CD14-positive monocyte (primary cell): ENCODE results near the gene ZDHHC14. TPM values are rescaled to one million over a fixed set of nuclear protein-coding genes. Genes with fewer than 3 reads are reported as not detected.

ENCODE experiments used
- DNase-seq, 3 donors: peaks; one replicate each; pipeline ENCODE4 v3.0.0-alpha.2; 2011 to 2022
- H2AFZ ChIP-seq: 2 replicates; pipeline ENCODE4 v1.6.0; 2012; ENCODE audit warnings: mild to moderate bottlenecking, low read depth, low read length, inconsistent platforms; ENCODE audit not compliant: insufficient read depth, poor library complexity, severe bottlenecking
- H3K27ac ChIP-seq, 2 donors: 1 replicate in 1 of 2; 2 replicates in 1 of 2; pipeline ENCODE4 v1.5.1; 2012 to 2013; ENCODE audit warnings: low read length in 2 of 2, control low read depth in 1 of 2, inconsistent platforms in 1 of 2, low read depth in 1 of 2, mild to moderate bottlenecking in 1 of 2
- H3K27me3 ChIP-seq, 2 donors: one replicate each; pipeline versions ENCODE4 v1.6.0 to v1.6.1; 2011 to 2013; ENCODE audit warnings: low read length in 2 of 2; ENCODE audit not compliant: control insufficient read depth in 2 of 2, insufficient read depth in 2 of 2
- H3K36me3 ChIP-seq, 2 donors: replicated peaks in 1 of 2; 1 replicate in 1 of 2; 2 replicates in 1 of 2; pipeline versions ENCODE4 v1.5.1 to v1.6.1; 2012 to 2013; ENCODE audit warnings: low read length in 2 of 2, control low read depth in 1 of 2, inconsistent platforms in 1 of 2, mild to moderate bottlenecking in 1 of 2; ENCODE audit not compliant: insufficient read depth in 2 of 2, control insufficient read depth in 1 of 2
- H3K4me1 ChIP-seq, 2 donors: 1 replicate in 1 of 2; 2 replicates in 1 of 2; pipeline versions ENCODE4 v1.5.1 to v1.6.1; 2012 to 2013; ENCODE audit warnings: low read length in 2 of 2, control low read depth in 1 of 2, inconsistent platforms in 1 of 2, mild to moderate bottlenecking in 1 of 2, moderate library complexity in 1 of 2; ENCODE audit not compliant: insufficient read depth in 2 of 2, control insufficient read depth in 1 of 2
- H3K4me2 ChIP-seq: replicated peaks from 2 replicates; pipeline ENCODE3; 2012; ENCODE audit warnings: low read length, moderate library complexity, mild to moderate bottlenecking; ENCODE audit not compliant: poor library complexity, severe bottlenecking; ENCODE audit errors: extremely low read depth
- H3K4me3 ChIP-seq, 3 experiments: fragments of 200-600 bp in 1 of 3; sonication (generic) in 1 of 3; replicated peaks in 1 of 3; 1 replicate in 2 of 3; 2 replicates in 1 of 3; pipeline ENCODE4 v1.5.1; 2011 to 2013; ENCODE audit warnings: low read length in 3 of 3, mild to moderate bottlenecking in 3 of 3, control low read depth in 2 of 3, low read depth in 2 of 3, inconsistent platforms in 1 of 3, moderate library complexity in 1 of 3
- H3K79me2 ChIP-seq: 2 replicates; pipeline ENCODE4 v1.6.0; 2012; ENCODE audit warnings: mild to moderate bottlenecking, control low read depth, inconsistent platforms, low read length, moderate library complexity; ENCODE audit not compliant: insufficient read depth
- H3K9ac ChIP-seq: 2 replicates; pipeline ENCODE4 v1.6.0; 2017; ENCODE audit warnings: low read length, mild to moderate bottlenecking; ENCODE audit not compliant: insufficient read depth, poor library complexity, severe bottlenecking
- H3K9me3 ChIP-seq, 2 donors: replicated peaks in 1 of 2; 1 replicate in 1 of 2; 2 replicates in 1 of 2; pipeline versions ENCODE4 v1.5.1 to v1.6.1; 2012 to 2013; ENCODE audit warnings: low read length in 2 of 2, control low read depth in 1 of 2; ENCODE audit not compliant: control insufficient read depth in 1 of 2, insufficient read depth in 1 of 2
- H4K20me1 ChIP-seq: 2 replicates; pipeline ENCODE4 v1.6.0; 2012; ENCODE audit warnings: mild to moderate bottlenecking, low read length, control low read depth, moderate library complexity; ENCODE audit not compliant: insufficient read depth
- H3K27ac Mint-ChIP-seq, 7 donors: one replicate each; pipeline ENCODE4 v1.8.0; 2020; ENCODE audit warnings: mild to moderate bottlenecking in 7 of 7, mixed read lengths in 7 of 7, moderate library complexity in 6 of 7, inconsistent platforms in 2 of 7
- H3K27me3 Mint-ChIP-seq, 3 donors: one replicate each; pipeline ENCODE4 v1.8.0; 2021 to 2022; ENCODE audit warnings: low read depth in 3 of 3, mild to moderate bottlenecking in 3 of 3, mixed read lengths in 3 of 3, moderate library complexity in 3 of 3, inconsistent platforms in 1 of 3
- H3K36me3 Mint-ChIP-seq, 2 donors: one replicate each; pipeline ENCODE4 v1.8.0; 2020; ENCODE audit warnings: mixed read lengths in 2 of 2, inconsistent platforms in 1 of 2, mild to moderate bottlenecking in 1 of 2
- H3K4me1 Mint-ChIP-seq: one replicate; pipeline ENCODE4 v1.8.0; 2020; ENCODE audit warnings: mild to moderate bottlenecking, mixed read lengths
- H3K4me3 Mint-ChIP-seq, 2 donors: one replicate each; pipeline ENCODE4 v1.8.0; 2020; ENCODE audit warnings: mild to moderate bottlenecking in 2 of 2, mixed read lengths in 2 of 2, moderate library complexity in 1 of 2
- H3K9me3 Mint-ChIP-seq, 7 donors: one replicate each; pipeline ENCODE4 v1.8.0; 2020 to 2022; ENCODE audit warnings: mixed read lengths in 7 of 7, mild to moderate bottlenecking in 6 of 7, moderate library complexity in 6 of 7, inconsistent platforms in 2 of 7
- WGBS: methylation state at CpG from one replicate; pipeline ENCODE4 v1.1.5; 2013; ENCODE audit warnings: missing lambda C conversion rate; ENCODE audit not compliant: insufficient coverage; 5-methylcytosine and 5-hydroxymethylcytosine counted together
- intact Hi-C, 2 donors: fragments of 100-400 bp; cut with micrococcal nuclease; formaldehyde crosslinking; loops; one replicate each; pipeline versions ENCODE4 v1.15.0 to v1.15.1; 2023
- polyA plus RNA-seq, 3 donors: library from polyadenylated mRNA; depleted of rRNA in 1 of 3; unstranded in 2 of 3; stranded (reverse) in 1 of 3; fragments of 300-500 nt in 2 of 3; fragments of >200 nt in 1 of 3; fragmentation: Illumina TruSeq in 2 of 3; gene quantifications; 1 replicate in 2 of 3; 2 replicates in 1 of 3; pipeline ENCODE4 v1.2.3, GENCODE V29; 2012 to 2021
- small RNA-seq: library from RNA; depleted of rRNA; stranded (forward); fragments of <200 nt; gene quantifications from one replicate; pipeline ENCODE3, GENCODE V24; 2012; ENCODE audit warnings: low read depth; ENCODE audit not compliant: insufficient read length
- TF ChIP-seq, protein P1 (sequence below): fragments of 200-600 bp; IDR thresholded peaks from one replicate; pipeline ENCODE4 v1.8.0; 2022; ENCODE audit warnings: antibody characterized with exemption, mild to moderate bottlenecking

ZDHHC14 gene
- polyA plus RNA-seq, 3 donors: 0.30 to 1.7 (median 0.93) TPM

DNA sequence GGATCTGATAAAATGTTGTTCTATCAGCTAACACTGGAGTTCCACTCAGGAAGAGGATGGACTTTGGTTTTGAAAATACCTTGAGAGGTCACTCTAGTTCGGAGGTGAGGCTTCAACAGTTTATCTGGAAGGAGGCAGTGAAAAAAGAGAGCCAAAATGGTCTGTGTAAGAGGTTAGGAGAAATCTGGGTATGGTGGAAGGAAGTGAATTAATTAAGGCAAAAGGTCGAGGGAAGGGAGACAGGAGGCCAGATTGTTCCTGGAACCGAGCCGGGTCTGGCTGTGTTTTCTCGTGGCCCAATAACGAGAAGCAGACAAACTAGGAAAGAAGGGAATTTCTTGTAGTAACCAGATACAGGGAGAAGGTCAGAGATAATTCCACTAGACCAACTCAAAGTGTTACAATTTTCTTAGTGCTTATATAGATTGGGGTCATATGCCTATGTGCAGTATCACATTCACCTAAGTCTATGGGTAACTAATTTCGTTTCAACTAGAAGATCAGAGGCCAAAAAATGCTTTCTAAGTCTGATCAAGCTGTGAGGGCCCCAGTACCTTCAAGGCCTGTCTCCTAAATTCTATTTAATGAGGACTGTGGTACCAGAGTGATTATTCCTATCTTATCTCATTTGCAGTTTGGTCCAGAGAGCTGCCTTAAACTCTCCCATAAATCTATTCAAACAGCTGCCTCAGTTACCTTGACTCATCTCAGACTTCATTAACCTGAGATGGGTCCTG, 346.1 kb downstream of the ZDHHC14 start:
- H2AFZ ChIP-seq: no peak overlapping the region
- H3K4me1 Mint-ChIP-seq: no peaks in the 10 kb centered on the region
- H3K4me3 ChIP-seq: no peak overlapping the region
- no peaks in the 10 kb centered on the region for H3K36me3 Mint-ChIP-seq
- H3K4me3 Mint-ChIP-seq: no peak overlapping the region
- no peaks in the 10 kb centered on the region for H3K27me3 ChIP-seq
- no peaks in the 10 kb centered on the region for H3K27me3 Mint-ChIP-seq
- peaks cover 0 to 8% of the 10 kb centered on the region in 2 donors for H3K9me3 ChIP-seq
- H3K9ac ChIP-seq: no peak overlapping the region
- H3K4me2 ChIP-seq: no peak overlapping the region
- H3K4me1 ChIP-seq: no peaks in the 10 kb centered on the region
- TF ChIP-seq, protein P1, sequence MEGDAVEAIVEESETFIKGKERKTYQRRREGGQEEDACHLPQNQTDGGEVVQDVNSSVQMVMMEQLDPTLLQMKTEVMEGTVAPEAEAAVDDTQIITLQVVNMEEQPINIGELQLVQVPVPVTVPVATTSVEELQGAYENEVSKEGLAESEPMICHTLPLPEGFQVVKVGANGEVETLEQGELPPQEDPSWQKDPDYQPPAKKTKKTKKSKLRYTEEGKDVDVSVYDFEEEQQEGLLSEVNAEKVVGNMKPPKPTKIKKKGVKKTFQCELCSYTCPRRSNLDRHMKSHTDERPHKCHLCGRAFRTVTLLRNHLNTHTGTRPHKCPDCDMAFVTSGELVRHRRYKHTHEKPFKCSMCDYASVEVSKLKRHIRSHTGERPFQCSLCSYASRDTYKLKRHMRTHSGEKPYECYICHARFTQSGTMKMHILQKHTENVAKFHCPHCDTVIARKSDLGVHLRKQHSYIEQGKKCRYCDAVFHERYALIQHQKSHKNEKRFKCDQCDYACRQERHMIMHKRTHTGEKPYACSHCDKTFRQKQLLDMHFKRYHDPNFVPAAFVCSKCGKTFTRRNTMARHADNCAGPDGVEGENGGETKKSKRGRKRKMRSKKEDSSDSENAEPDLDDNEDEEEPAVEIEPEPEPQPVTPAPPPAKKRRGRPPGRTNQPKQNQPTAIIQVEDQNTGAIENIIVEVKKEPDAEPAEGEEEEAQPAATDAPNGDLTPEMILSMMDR: no peak
- DNase-seq: no peak
- H3K36me3 ChIP-seq: no peaks in the 10 kb centered on the region
- no peak overlapping the region for H3K27ac ChIP-seq
- no peaks in the 10 kb centered on the region for H3K79me2 ChIP-seq
- no peaks in the 10 kb centered on the region for H4K20me1 ChIP-seq
- intact Hi-C loops: no loop called here
- no peak overlapping the region for H3K27ac Mint-ChIP-seq
- 90% methylated on average over 2 of the region's 7 CpGs for WGBS
- peaks cover 1 to 11% (median 7%) of the 10 kb centered on the region in 7 donors for H3K9me3 Mint-ChIP-seq

Small RNA genes within 50 kb of the gene (small RNA-seq; reads per million reads assigned to genes)
- not detected for gene MIR3692

Other genes with a start within 250 kb of the ZDHHC14 start
- gene TMEM242, start 57.7 kb upstream of the ZDHHC14 start, polyA plus RNA-seq: 1 to 10 TPM; 5.6 to 9.8 (median 8.3) TPM